H1 (cell line): ENCODE data around the gene GPR15LG. TPM values are rescaled to one million over a fixed set of nuclear protein-coding genes. Genes with fewer than 3 reads are reported as not detected.

ENCODE experiments used
- BACH1 ChIP-seq: IDR thresholded peaks from 2 replicates; pipeline ENCODE4 v1.6.1; 2012; ENCODE audit warnings: low read length, improper control_type of control experiment
- CHD2 ChIP-seq: IDR thresholded peaks from 2 replicates; pipeline ENCODE4 v1.6.1; 2012; ENCODE audit warnings: low read length, improper control_type of control experiment
- CHD7 ChIP-seq: fragments of 300-600 bp; sonication (generic); IDR thresholded peaks from 2 replicates; pipeline ENCODE4 v1.7.1; 2012; ENCODE audit warnings: low read length, moderate library complexity, mild to moderate bottlenecking, inconsistent platforms; ENCODE audit not compliant: insufficient replicate concordance
- KDM1A ChIP-seq: fragments of 200-600, 300-600 bp; sonication (generic); IDR thresholded peaks from 2 replicates; pipeline ENCODE4 v1.7.1; 2016; ENCODE audit warnings: mild to moderate bottlenecking, low read length, borderline replicate concordance
- MAFK ChIP-seq: IDR thresholded peaks from 2 replicates; pipeline ENCODE4 v1.6.1; 2012; ENCODE audit warnings: low read depth, mild to moderate bottlenecking, improper control_type of control experiment, low read length
- SIN3A ChIP-seq, 2 experiments: IDR thresholded peaks in 1 of 2; conservative IDR thresholded peaks in 1 of 2; 2 replicates each; pipeline ENCODE4 v1.6.1; 2011 to 2012; ENCODE audit warnings: low read length in 2 of 2, improper control_type of control experiment in 1 of 2, low read depth in 1 of 2, mild to moderate bottlenecking in 1 of 2
- SP1 ChIP-seq: IDR thresholded peaks from 2 replicates; pipeline ENCODE4 v1.6.1; 2011; ENCODE audit warnings: low read depth, low read length
- SUZ12 ChIP-seq: fragments of 200-600 bp; sonication (generic); IDR thresholded peaks from 2 replicates; pipeline ENCODE4 v1.6.1; 2012; ENCODE audit warnings: mild to moderate bottlenecking, inconsistent platforms, low read length, moderate library complexity, mixed read lengths
- TCF12 ChIP-seq: IDR thresholded peaks from 2 replicates; pipeline ENCODE4 v1.6.1; 2011; ENCODE audit warnings: low read depth, mild to moderate bottlenecking, low read length
- ZNF274 ChIP-seq: IDR thresholded peaks from 2 replicates; pipeline ENCODE4 v1.7.0; 2012; ENCODE audit warnings: low read length, borderline replicate concordance; ENCODE audit errors: extremely low read depth
- polyA plus RNA-seq, 7 experiments: library from polyadenylated mRNA; depleted of rRNA in 3 of 7; stranded (reverse) in 5 of 7; unstranded in 2 of 7; fragments of >200 nt in 5 of 7; fragments of 200-250 nt in 2 of 7; gene quantifications; 1 replicate in 5 of 7; 2 replicates in 1 of 7; 4 replicates in 1 of 7; pipeline versions ENCODE4 v1.2.1 to v1.2.3, GENCODE V29; 2011 to 2013; ENCODE audit warnings: missing spikeins in 2 of 7, mixed read lengths in 2 of 7
- total RNA-seq: library from RNA; stranded (reverse); fragmentation: NEBNext Ultra II Directional; extraction: Animal tissue kit (Norgen Biotek cat#: 25700); gene quantifications from 2 replicates; pipeline ENCODE4 v1.2.1, GENCODE V29; 2021

GPR15LG gene
- total and polyA plus RNA-seq, 2 of the 8 experiments (the other 6 are each of a cell fraction or from before 2014, with no cell fraction given), result not detected

- TF ChIP-seq CHD7 (no peak), ZNF274 (no peak), CHD2 (no peak), MAFK (no peak), SIN3A (conservative IDR thresholded peaks at IDR 0.05 in 1 of 2, IDR thresholded peaks at IDR 0.05 in 1 of 2; ENCODE audit: low read depth in 1 of 2, low read length in 2 of 2) (no peak), TCF12 (no peak), KDM1A (no peak), SUZ12 (no peak), BACH1 (no peak), SP1 (no peak)
Measured at GRCh38 chr10:84149854-84150253, 23.7 kb upstream of the GPR15LG start (continued).
